ENCODE measurements around the gene SMIM35.

DNA sequence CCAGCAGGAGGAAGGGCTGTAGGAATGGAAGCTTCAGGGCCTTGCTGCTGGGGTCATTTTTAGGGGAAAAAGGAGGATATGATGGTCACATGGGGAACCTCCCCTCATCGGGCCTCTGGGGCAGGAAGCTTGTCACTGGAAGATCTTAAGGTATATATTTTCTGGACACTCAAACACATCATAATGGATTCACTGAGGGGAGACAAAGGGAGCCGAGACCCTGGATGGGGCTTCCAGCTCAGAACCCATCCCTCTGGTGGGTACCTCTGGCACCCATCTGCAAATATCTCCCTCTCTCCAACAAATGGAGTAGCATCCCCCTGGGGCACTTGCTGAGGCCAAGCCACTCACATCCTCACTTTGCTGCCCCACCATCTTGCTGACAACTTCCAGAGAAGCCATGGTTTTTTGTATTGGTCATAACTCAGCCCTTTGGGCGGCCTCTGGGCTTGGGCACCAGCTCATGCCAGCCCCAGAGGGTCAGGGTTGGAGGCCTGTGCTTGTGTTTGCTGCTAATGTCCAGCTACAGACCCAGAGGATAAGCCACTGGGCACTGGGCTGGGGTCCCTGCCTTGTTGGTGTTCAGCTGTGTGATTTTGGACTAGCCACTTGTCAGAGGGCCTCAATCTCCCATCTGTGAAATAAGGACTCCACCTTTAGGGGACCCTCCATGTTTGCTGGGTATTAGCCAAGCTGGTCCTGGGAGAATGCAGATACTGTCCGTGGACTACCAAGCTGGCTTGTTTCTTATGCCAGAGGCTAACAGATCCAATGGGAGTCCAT, 86.5 kb downstream of the SMIM35 start:
- TF ChIP-seq, protein P1, sequence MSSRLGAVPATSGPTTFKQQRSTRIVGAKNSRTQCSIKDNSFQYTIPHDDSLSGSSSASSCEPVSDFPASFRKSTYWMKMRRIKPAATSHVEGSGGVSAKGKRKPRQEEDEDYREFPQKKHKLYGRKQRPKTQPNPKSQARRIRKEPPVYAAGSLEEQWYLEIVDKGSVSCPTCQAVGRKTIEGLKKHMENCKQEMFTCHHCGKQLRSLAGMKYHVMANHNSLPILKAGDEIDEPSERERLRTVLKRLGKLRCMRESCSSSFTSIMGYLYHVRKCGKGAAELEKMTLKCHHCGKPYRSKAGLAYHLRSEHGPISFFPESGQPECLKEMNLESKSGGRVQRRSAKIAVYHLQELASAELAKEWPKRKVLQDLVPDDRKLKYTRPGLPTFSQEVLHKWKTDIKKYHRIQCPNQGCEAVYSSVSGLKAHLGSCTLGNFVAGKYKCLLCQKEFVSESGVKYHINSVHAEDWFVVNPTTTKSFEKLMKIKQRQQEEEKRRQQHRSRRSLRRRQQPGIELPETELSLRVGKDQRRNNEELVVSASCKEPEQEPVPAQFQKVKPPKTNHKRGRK (CRISPR knock-in tag; IDR thresholded peaks at IDR 0.05; ENCODE audit: borderline replicate concordance) = no peak
- TF ChIP-seq, protein P2, sequence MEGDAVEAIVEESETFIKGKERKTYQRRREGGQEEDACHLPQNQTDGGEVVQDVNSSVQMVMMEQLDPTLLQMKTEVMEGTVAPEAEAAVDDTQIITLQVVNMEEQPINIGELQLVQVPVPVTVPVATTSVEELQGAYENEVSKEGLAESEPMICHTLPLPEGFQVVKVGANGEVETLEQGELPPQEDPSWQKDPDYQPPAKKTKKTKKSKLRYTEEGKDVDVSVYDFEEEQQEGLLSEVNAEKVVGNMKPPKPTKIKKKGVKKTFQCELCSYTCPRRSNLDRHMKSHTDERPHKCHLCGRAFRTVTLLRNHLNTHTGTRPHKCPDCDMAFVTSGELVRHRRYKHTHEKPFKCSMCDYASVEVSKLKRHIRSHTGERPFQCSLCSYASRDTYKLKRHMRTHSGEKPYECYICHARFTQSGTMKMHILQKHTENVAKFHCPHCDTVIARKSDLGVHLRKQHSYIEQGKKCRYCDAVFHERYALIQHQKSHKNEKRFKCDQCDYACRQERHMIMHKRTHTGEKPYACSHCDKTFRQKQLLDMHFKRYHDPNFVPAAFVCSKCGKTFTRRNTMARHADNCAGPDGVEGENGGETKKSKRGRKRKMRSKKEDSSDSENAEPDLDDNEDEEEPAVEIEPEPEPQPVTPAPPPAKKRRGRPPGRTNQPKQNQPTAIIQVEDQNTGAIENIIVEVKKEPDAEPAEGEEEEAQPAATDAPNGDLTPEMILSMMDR (IDR thresholded peaks at IDR 0.05) = no peak
- TF ChIP-seq, protein P3, sequence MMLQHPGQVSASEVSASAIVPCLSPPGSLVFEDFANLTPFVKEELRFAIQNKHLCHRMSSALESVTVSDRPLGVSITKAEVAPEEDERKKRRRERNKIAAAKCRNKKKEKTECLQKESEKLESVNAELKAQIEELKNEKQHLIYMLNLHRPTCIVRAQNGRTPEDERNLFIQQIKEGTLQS (CRISPR knock-in tag; conservative IDR thresholded peaks at IDR 0.05) = no peak
- TF ChIP-seq, protein P4, sequence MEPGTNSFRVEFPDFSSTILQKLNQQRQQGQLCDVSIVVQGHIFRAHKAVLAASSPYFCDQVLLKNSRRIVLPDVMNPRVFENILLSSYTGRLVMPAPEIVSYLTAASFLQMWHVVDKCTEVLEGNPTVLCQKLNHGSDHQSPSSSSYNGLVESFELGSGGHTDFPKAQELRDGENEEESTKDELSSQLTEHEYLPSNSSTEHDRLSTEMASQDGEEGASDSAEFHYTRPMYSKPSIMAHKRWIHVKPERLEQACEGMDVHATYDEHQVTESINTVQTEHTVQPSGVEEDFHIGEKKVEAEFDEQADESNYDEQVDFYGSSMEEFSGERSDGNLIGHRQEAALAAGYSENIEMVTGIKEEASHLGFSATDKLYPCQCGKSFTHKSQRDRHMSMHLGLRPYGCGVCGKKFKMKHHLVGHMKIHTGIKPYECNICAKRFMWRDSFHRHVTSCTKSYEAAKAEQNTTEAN (CRISPR knock-in tag; IDR thresholded peaks at IDR 0.05) = no peak
- TF ChIP-seq KAT7 (CRISPR knock-in tag; IDR thresholded peaks at IDR 0.05; ENCODE audit: borderline replicate concordance) = no peak
